ENCODE data around the gene TSPAN32.

TSPAN32 gene, protein sequence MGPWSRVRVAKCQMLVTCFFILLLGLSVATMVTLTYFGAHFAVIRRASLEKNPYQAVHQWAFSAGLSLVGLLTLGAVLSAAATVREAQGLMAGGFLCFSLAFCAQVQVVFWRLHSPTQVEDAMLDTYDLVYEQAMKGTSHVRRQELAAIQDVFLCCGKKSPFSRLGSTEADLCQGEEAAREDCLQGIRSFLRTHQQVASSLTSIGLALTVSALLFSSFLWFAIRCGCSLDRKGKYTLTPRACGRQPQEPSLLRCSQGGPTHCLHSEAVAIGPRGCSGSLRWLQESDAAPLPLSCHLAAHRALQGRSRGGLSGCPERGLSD

DNA sequence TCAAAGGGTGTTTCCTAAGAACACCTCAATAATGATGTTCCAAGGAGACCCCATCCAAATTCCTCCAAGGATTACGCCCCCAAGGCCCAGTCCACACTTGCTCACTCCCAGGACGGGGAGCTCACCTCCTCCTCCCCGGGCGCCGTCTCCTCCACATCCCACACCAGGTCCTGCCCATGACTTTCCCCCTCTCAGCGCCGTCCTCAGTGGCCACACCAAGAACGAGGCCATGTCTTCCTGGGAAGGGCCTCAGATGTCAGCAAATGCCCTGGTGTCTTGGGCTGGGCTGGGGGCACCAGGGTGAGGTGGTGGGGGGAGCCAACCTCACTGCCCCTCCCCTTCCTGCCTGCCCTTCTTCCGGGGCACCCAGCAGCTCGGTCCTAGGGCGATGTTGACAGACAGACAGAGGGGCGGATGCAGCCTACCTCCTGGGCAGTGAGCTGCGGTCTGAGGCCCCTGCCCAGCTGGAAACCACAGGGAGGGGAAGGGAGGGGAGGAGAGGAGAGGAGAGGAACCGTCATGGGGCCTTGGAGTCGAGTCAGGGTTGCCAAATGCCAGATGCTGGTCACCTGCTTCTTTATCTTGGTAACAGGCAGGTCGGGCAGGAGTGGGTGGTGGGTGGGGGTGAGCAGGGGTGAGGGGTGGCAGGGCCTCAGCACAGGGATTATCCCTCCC, at the start of gene TSPAN32, which contains the start of gene C11orf21:
Gene TSPAN32 (plus strand): TSS at position 383 of the 675 bp plus-strand sequence. CDS start 137 bp downstream, at position 520.
Gene C11orf21 (minus strand): TSS at position 288 of the 675 bp plus-strand sequence. CDS start 110 bp downstream, at position 178.
- DNase-seq (ENCODE audit: low spot score) = peak; percentile 28

DNA sequence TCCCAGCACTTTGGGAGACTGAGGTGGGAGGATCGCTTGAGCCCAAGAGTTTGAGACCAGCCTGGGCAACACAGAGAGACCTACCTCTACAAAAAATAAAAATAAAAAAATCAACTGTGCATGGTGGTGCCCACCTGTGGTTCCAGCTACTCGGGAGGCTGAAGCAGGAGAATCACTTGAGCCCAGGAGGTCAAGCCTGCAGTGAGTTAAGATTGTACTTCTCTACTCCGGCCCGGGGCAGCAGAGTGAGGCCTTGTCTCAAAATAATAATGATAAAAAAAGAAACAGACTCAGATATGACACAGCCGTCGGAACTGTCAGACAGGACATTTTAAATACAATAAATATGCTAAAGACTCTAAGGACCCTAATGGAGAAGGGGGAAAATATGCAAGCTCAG, 49.8 kb upstream of the TSPAN32 start:
- no peak for DNase-seq (ENCODE audit: low spot score)

DNA sequence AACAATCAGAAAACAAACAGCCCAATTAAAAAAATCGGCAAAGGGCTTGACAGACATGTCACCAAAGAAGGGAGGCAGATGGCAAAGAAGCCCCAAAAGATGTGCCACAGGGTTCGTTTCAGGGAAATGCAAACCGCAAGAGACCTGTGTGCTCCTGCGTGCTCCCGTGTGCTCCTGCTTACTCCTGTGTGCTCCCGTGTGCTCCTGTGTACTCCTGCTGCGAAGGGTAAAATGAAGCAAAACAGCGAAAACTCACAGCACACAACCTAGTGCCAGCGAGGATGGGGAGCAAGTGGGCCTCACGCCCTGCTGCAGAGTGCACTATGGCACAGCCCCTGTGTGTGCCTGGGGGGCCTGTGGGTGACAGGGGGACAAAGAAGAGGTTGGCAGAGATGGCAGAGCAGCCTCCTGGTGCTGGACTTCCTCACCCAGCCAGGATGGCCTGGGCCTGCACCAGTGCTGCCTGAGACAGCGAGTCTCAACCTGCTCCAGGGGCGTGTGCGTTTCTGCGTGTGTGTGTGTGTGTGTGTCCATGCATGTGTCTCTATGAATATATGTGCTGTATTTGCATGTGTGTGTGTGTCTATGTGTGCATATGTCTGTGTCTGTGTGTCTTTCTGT, 45.4 kb upstream of the TSPAN32 start:
- no peak for DNase-seq (ENCODE audit: low spot score)

DNA sequence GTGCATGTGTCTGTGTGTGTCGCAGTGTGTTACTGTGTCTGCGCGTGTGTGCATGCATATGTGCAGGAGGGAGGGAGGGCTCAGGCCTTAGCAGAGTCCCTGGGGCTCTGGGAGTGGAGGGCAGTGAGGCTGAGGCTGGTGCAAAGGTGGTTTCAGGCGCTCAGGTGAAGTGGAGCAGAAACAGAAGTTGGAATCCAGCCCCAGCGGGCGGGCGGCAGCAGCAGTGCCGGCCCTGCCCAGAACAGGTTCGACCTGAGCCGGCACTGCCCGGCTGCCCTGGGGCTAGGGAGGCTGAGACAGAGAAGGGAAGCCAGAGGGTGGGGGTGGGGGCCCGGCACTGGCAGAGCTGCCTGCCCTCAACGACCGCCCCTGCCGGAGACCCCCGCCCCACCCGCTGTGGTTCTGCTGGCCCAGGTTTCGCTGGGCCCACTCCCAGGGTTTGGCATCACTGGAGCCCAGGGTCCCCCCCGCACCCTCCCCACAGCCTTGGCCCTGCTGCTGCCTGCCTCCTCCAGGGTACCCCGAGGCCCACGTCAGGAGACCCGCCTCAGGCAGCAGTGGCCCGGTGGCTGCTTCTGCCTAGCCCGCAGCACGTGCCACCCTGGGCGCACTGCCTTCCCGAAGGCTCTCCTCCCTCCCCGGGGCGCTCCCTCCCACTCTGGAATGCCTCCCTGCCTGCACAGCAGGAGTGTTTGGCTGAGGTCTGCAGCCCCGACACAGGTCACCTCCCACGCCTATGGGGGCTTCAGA, 44.7 kb upstream of the TSPAN32 start:
- DNase-seq (ENCODE audit: low spot score) = no peak

DNA sequence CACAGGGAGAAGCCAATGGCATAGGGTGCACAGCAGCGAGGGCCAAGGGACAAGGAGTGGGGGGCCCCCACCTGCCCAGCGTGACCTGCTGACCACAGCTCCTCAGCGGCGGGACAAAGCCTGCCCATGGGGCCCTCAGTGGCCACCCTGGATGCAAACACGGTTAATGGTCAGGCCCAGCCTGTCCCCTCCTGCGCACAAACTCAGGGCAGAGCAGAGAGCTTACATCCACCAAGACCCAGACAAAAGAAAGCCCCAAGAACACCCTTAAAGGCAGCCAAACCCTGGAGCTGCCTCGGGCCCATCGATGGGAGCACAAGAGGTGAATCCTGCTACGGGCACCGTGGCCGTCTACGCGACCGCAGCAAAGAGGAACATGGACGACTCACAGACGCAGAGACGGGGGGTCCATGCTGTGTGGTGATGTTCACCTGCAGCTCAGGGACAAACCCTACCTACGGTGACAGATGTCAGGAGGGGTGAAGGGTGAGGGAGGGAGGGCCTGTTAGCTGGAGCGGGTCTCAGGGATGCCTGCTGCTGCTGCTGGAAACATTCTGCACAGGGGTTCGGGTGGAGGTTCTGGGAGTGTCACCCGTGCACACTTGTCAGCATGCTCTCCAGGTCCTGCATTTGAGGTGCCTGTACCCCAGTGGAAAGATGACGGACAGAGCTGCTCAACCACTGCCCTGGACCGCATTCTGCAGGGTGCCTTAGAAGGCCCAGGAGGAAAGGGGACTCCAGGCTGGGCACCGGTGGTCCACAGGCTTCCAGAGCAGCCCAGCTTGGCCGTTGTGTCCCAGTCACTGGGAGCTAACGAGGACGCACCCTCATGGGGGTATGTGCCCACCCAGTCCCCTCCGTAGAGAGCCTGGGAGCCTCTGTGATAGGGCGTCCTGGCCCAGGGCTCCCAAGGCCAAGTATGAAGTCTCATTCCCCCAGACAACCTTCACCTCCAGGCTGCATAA, 43.0 kb upstream of the TSPAN32 start:
- DNase-seq (ENCODE audit: low spot score) = no peak

DNA sequence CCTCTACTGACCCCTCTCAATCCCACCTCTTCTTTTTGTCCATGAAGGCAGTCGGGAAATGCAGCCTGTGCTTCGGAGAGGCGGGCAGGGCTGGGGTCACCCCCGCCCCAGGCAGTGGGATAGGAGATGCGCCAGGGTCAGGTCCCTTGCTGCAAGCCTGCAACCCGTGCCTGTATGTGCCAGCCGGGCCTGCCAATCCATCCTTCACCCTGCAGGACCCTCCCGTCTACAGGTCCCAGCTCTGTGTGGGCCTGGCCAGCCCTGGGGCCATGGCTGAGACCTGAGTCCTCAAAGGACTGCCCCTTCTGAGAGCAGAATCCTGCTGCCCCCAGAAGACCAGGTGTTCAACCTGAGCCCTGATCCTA, 42.4 kb upstream of the TSPAN32 start:
- DNase-seq (ENCODE audit: low spot score) = no peak

DNA sequence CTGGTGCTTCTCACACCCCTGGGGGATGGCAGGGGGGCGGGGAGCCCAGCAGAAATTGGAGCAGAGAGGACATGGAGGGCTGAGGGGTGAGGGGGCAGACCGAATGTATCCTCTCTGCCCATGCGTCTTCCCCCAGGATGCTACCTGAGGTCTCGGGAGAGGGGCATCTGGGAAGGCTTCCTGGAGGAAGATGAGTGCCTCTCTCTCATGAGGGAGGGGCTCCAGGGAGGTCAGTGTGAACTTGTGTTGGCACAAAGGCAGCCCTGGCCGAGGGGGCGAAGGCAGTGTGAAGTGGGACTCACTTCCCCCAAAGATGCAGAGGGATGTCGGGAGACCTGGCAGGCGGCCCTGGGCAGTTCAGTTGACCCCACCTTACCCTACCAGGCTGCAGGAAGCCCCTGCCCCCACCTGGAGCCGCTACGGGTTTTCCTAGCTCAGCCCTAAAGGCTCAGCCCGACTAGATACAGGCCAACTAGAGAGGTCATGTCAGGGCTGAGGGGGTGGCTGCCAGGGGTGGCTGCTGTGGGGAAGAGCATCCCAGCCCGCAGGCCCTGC, 41.8 kb upstream of the TSPAN32 start:
- no peak for DNase-seq (ENCODE audit: low spot score)

DNA sequence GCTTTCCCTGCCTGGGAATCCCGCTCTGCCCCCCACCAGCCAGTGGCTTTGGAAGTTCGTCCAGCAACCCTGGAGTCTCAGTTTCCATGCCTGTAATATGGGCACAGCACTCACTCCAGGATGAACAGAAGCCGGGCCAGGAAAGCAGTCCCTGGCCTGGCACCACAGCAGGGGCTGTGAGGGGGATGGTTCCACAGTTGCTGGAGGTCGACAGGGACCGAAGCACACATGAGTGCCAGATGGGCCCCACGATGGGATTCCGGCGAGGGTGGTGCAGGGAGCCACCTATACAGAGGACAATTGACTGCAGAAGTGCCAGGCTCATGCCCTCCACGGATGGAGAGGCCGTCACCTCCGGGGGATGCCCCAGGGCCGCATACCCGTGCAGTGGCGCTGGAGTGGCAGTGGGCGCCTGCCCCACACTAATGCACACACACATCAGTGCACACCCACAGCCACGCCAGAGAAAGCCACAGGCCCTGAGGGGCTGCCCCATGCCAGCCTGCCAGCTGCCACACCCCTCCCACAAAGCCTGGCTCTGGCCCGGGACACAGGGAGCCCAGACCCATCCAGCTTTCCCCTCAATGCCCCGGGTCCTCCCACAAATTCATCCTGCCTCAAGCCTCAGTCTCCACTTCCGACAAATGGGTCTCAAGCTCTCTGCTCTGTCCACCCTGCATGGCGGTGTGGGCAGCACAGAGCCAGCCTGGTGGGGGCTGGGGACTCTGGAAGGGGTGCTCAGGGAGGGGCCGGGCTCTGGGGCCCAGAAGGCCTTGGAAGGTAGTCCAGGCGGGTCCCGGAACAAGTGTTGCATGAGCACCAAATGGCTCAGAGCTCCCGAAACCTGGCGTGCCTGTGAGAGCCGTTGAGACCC, 41.1 kb upstream of the TSPAN32 start:
- no peak for DNase-seq (ENCODE audit: low spot score)

DNA sequence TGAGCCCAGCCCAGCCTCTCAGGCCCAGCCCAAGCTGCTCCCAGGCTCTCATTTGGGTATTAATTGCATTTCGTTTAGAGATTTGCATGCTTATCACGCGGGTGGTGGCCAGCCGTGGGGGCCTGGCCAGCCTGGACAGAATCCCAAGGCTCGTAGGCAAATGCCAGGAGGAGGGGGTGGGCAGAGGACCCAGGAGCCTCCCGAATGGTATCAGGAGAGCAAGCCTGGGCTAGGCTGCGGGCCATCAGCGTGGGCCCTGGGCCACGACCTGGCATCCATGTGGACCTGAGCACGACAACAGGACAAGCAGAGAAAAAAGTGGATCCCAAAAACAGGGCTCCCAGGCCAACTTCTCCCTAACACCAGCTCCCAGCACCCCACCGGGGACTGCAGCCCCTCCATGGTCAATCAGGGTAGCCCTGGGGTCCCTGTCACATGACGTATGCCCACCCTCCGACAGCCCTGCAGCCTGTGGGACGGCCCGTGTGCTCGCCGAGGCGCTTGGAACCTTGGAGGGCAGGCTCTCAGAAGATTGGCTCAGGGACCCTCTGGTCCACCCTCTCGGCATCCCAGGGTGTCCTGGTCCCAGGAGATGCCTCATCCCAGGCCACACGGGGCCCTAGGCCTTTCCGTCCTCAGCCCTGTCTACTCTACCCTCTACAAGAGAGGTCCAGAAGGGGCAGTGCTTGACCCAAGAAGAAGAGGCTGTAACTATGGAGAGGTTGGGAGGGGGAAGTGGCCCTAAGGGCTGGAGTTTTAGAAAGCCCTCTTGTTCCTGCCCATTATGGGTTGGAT, 40.2 kb upstream of the TSPAN32 start:
- no peak for DNase-seq (ENCODE audit: low spot score)

DNA sequence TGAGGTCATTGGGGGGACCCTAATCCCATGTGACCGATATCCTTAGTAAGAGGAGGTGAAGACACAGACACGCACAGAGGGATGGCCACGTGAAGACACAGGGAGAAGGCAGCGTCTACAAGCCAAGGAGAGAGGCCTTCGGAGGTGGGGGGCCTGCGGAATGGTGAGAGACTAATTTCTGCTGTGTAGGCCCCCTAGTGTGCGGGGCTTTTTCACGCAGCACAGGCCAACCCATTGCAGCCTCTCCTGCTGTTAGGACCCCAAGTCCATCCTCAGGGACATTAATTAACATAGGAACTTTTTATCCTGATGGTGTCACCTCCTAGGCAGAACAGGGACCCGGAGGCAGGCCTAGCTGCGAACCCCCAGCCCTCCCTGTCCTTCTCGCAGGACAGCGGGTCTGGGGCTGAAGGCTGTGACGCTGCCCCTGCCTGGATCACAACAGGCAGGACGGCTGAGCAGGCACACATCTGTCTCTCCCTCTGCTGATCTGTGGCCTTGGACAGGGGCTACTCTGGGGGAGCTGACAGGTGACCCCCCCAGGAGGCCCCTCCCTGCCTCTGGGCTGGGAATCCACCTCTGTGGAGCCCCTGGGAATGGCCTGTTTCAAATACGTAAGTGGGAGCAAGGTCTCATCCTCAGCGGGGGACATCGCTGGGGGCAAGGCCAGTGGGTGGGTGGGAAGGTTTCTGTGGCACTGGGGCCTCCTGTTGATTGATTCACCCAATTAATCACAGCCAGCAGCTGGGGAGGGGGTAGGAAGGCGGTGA, 39.3 kb upstream of the TSPAN32 start:
- DNase-seq (ENCODE audit: low spot score) = no peak

DNA sequence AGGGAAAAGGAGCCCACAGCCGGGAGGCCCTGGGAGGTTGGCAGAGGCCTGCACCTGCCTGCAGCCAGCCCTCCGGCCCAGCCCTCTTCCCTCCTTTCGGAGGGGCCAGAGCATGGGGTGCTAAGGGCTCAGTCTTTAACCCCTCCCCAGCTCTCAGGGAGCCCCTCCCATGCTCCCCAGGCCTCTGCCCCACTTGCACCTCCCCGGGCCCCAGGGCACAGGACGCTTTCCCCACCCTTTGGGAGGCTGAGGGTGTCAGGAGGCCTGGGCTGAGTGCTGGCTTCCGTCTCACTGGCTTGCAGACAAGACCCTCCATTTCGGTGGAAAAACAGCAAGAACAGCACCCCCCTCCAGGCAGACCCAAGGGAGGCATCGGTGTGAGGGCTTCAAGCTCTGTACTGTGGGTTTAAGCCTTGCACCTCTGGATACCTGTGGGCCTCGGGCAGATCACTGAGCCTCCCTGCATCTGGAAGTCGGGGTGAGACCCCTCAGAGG, 38.7 kb upstream of the TSPAN32 start:
- no peak for DNase-seq (ENCODE audit: low spot score)

DNA sequence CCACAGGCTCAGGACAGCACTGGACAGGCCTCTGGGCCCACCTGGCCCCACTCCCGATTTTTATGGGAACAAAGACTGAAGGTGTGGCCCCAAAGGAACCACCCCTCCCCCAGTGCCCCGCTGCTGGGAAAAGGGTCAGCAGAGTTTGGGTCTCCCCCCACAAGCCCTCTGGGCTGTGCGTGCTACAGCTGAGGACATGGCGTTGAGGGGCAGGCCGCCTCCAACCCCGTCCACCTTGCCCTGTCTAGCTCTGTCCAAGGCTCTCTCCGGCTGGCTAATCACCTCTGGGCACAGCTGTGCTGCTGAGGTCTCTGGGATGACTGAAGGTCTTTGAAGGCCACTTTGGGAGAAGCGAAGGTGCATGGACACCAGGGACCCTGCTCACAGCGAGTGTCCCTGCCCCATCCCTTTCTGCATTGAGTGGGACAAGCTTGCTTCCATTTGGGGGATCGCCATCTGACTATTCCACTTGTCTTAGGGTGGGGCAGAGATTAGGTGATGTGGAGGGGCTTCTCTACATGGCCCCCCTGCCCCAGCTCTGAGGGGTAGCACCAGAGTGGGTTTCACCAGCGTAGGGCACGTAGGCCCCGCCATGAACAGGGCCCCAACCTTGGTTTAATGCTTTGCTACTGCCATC, 38.0 kb upstream of the TSPAN32 start:
- DNase-seq (ENCODE audit: low spot score) = no peak

DNA sequence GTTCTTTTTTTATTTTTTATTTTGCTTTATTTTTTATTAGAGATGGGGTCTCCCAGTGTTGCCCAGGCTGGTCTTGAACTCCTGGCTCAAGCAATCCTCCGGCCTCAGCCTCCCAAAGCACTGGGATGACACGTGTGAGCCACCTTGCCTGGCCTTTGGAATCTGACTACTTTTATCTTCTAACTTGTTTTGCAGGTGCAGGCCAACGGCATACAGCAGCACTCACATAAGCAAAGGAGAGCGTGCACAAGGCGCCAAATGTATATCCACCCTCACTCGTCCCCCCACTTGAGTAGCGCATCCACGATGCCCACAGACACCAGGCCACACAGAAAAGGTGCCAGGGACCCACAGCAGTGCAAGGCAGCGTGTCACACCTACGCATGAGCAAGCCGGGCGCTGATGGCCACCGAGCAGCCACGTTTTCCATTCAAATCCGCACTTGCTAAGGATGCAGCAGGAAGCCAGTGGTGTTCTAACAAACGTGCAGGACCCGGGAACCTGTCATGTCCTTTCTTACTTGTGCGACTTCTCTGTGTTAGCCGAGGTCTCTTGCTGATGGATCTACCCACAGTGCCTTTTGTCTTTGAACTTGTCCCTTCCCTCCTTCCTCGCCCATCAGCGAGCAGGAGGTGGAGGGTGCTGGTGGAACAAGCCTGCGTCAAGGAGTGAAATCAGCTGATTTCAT, 37.3 kb upstream of the TSPAN32 start:
- no peak for DNase-seq (ENCODE audit: low spot score)

DNA sequence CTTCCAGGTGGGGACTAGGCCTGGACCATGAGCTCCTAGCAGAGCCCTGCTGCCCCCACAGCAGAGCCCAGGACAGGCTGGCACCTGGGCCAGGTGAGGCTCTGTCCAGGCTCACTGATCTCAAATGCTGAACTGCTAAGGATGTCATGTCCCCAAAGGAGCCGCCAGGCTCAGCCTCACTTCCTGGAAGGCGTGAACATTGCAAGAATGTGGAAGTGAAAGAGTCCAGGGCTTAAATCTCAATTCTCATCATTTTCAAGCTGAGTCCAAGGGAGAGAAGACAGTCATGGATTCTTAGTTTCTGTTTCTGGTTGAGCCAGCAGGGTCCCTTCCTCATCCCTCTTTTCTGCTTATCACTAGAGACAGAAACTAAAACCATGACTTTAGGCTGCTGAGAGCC, 36.4 kb upstream of the TSPAN32 start:
- DNase-seq (ENCODE audit: low spot score) = peak; percentile 67

DNA sequence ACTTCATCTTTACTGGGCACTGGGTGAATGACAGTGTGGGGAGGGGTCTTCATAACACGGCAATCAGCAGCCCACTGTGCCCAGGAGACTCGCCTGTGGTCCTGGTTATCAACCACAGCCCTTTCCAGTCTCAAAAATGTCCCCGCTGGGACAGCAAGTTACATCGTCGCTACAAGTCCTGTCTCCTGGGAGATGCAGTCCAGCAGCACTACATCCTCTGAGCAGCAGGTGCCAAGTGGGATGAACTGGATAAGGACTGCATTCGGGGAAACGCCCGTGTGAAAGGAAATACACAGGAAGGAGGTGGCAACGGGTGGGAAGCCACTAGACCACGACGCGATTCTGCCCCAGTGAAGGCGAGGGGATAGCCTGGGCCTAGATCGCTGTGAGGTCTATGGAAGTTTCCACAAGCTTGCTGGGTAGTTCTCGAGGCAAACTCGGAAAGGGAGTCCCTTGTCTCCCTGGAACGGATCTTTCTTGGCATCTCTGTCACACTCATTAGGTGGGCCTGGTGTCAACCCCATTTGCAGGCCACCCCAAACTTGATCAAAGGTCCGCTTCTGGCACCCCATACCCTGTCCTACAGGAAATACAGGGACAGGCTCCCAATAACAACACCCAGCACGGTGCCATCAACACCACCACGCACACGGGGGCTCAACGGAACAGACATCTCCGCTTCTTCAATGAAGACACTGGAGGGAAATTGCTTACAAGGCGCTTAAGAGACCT, 35.8 kb upstream of the TSPAN32 start:
- DNase-seq (ENCODE audit: low spot score) = no peak

DNA sequence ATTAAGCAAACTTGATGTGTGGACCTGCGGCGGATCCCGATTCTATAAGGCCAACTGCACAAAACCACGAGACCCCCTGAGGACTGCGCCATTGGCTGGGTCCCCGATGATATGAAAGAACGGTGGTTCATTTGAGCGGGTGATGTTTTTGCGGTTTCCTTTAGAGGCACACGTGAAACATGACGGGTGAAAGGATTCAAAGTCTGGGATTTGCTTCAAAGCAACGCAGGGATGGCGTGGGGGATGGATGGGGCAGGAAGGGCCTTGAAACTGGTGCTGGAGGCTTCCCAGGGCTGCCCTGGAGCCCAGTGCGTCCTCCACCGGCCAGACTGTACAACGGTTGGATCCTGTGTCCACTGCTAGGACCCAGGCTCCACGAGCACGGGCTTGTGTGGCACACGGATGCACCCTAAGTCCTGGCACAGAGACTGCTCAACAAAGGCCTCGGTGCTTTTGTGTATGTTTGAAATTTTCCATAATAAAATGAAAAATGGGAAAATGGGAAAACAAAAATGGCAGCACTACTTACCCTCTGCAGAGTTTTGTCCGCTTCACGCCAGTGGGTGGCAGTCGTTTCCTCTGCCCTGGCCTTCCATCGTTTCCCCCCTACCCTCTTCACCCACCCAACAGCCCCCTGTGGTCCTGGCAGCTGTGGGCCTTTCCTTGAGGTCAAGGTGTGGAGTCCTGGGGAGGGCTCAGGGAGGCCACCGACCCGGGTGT, 35.1 kb upstream of the TSPAN32 start:
- no peak for DNase-seq (ENCODE audit: low spot score)

Measured in NAMALWA (cell line).